ENCODE measurements around the gene LASP1.

Gene LASP1

DNA sequence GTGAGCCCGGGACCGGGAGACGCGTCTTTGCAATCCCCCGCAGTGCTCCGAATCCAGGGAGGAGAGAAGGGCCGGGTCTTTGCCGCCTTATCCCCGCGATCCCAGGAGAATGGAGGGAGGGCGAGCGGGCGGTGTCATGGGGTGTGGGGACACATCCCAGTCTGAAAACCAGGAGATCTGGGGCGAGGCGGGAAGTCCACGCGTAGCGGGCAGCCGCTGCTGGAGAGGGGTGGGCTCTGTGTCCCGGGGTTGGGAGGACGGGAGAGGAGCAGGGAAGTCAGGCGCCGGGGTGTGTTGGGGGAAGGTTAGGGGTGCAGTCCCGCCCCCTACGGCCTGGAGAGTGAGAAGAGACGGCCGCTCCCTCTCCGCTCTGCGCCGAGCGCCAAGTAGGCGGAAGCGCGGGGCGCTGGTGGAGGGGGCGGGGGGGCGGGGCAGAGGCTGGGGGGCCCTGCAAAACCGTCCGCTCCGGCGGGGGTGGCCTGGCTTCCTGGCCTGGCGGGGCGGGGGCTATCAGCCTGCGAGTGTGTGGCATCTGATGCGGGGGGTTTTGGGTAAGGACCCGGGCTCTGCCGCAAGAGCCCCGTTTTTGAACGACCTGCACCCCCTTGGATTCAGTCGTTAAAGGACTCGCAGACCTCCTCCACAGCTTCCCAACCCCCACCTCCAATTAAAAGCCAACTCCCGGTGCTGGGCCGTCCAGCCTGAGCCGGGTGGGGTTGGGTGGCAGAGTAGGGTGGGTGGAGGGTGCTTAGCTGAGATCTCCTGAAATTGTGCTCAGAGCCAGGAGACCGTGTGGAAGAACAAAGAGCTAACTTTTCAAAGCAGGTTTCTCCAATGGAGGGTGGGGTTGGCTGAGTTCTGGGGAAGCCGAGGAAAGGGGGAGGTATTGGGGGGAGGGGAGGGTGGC, 654 bp downstream of the LASP1 start:
- peak; percentile 58 for DNase-seq (ENCODE audit: low spot score)

GRCh38 chr17:38871247-38872015, 1.6 kb downstream of the LASP1 start:
- peak; percentile 80 for DNase-seq (ENCODE audit: low spot score)

DNA sequence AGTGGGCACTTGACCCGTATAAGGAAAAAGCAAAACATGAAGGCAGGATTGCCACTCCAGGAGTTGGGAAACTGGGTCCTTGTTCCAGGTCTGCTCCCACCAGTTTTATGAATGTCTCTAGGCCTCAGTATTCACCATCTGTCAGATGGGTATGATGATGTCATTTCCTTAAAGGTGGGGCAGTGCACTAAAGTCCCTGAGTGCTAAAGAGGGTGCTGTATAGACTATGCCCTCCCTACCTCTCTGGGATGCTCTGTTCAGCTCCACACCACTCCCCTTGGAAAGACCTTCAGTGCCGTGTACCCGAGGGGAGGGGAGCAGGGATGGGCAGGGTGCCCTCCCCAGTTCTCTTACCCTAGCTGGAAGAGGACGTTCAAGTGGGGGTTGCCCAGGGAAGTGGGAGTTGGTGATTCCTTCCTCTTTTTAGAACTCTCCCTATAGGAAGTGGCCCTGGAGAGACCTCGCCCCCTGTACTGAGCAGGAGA, 2.2 kb downstream of the LASP1 start:
- peak; percentile 16 for DNase-seq (ENCODE audit: low spot score)

DNA sequence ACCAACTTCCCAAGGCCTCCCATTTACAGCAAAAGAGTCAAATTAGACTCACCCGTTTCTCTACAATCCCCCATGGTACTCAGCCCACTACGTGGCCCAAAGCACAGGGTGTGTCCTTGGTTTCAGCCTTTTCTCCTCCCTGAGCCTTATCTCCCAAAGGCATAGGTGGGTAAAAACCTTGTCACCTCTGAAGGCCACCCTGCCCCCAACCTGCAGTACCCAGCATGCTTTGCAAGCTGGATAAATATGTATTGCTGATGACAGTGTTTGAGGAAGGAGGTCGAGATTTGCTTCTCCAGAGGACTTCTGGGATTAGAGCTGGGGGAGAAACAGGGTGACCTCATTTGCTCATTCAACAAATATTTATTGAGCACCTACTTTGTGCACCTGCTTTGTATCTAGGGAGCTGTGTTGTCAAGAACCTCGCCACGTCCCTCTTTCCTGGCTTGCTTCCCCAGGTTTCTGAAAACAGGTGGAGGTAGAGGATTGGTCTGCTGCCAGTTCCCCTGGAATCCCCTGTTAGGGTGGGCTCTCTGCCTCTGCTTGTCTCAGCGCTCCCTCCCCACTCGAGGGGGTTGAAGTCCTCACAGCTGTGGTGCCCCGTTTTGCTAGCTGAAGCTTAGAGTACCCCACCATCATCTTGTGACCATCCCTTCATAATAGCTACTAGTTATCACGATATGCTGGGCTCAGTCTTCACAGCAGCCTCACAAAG, 3.0 kb downstream of the LASP1 start:
- DNase-seq (ENCODE audit: low spot score) = peak; percentile 34

DNA sequence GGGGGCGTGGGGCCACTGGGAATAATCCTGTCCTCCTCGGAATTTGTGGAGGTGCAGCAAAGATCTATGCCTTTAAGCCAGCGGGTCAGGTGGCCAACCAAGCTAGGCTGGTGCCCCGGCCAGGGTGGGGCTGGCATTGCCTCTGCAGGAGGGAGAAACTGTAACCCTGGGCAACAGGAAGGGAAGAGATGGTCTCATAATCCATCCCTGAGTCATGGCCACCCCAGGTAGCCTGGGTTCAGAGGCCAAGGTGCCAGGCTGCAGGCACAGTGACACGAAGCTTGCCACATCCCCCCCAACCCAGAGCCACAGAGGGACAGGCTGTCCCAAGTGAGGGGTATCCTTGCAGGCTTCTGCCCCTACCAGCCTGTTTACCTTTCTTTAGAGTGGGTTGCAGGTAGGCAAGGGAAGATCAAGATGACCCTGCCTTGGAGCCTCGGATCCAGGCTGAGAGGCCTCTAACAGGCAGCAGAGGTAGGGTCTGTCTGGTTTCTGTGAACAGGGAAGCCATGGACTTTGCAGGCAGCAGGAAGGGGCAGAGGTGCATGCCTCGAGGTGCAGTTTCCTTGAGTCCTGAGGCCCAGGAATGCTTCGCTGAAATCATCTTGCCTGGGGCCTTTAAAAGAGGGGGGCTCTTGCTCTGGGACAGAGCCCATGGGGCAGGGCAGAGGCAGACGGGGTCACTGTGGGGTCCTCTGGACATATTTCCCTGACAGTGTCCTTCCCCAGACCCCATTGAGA, 4.0 kb downstream of the LASP1 start:
- no peak for DNase-seq (ENCODE audit: low spot score)

GRCh38 chr17:38874505-38875400, 4.9 kb downstream of the LASP1 start:
- no peak for DNase-seq (ENCODE audit: low spot score)

DNA sequence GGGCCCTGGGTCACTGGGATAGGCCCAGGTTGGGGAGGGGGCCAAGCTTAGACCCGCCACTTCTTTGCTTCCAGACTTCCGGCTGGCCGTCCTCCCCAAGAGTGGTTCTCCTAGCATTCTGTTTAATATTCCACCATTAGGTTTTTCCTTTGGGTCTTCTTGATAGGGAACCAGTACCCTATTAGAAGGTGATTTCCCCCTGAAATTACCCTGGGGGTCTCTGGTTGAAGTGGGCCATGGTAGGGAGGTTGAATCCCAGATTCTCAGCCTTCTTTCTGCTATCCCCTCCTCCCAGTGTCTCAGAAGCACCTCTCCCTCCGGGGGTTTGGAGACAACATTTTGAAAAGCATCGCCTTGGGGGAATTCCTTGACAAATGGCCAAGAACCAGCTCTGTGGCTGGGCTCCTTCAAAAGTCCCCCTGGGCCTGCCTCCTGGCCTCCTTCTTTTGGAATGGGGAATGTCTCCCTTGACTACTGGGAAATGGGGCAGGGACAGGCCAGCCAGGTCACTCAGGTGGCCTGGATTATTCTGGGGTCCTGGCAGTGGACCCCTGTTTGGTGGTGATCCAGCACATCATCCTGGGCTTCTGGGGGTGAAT, 5.7 kb downstream of the LASP1 start:
- DNase-seq (ENCODE audit: low spot score) = no peak

DNA sequence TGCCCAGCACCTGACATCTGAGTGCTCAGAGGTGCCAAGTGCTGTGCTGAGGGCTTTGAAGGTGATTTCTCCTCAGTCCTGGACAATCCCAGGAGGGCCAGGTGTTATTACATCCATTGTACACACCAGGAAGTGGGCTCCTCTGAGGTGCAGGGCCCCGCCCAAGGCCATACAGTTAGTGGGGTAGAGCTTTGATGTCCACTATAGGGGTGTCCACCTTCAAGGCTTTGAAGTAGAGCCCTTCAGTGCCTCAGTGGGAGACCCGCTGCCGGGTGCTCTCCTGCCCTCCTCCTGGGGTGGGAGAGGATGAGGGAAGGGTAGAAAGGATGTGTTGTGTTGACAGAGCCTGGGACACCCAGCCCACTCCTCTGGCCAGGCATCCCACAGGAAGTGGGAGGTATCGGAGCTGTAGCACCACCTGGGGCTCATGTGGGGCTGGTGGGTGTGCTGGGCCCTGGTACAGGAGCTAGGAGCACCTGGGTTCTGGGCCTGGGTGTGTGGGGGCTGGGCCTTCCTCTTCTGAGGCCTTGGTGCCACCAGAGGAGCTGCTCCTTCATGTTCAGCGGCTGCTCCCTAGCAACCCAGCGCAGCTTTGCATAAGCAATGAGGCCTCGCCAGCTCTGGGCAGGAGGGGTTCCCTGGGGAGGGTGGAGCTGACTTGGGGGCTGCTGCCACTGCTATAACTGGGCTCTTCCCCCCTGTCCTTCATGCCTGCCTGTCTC, 7.4 kb downstream of the LASP1 start:
- DNase-seq (ENCODE audit: low spot score) = no peak

DNA sequence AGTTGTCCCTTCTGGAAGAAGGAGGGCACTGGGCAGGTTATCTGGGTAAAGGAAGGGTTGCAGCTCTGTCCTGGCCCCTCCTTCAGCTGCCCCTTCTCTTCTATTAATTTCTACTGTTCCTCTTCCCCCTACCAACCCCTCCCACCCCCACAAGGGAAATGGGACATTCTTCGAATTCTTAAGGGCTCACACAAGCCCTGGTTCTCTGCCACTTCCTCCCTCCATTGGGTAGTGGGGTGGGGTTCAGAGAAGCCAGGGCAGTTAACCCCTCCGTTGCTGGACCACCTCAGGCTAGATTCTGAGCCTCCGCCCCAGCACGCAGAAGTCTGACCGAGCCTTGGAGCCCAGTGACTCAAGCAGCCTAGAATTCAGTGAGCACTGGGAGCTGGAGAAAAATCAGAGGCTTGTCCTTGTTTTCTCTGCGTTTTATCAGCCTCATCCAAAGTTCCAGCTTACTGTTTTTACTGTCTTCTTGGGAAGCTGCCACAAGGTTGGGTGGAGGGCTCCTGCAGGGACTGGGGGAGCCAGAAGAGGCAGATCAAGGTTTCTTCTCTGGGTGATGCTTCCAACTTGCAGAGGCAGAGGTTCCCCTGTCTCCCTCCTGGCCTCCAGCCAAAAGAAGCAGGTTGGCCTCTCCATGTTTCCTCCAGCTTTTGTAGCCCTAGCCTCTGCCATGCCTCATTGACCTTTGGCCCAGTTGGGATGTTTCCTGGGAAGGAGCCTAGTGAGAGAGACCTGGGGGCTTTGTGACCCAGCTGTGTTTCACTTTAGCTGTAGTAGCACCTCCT, 10.2 kb downstream of the LASP1 start:
- no peak for DNase-seq (ENCODE audit: low spot score)

- peak; percentile 74 for DNase-seq (ENCODE audit: low spot score)
These were observed 11.8 kb downstream of the LASP1 start for GRCh38 chr17:38881600-38882191.

DNA sequence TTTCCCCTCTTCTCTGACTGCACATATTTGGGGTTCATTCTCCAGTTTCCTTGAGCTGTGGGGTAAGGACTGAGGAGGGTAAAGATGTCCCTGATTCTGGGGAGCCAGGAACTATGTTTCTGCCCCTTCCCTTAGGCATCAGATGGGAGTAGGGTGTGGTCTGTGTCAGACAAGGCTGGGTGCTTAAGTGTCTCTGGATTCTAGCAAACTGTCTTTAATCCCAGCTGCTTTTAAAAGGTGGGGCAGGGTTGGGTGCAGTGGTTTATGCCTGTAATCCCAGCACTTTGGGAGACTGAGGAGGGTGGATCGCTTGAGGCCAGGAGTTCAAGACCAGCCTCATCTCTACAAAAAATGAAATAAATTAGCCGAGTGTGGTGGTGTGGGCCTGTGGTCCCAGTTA, 13.0 kb downstream of the LASP1 start:
- no peak for DNase-seq (ENCODE audit: low spot score)

DNA sequence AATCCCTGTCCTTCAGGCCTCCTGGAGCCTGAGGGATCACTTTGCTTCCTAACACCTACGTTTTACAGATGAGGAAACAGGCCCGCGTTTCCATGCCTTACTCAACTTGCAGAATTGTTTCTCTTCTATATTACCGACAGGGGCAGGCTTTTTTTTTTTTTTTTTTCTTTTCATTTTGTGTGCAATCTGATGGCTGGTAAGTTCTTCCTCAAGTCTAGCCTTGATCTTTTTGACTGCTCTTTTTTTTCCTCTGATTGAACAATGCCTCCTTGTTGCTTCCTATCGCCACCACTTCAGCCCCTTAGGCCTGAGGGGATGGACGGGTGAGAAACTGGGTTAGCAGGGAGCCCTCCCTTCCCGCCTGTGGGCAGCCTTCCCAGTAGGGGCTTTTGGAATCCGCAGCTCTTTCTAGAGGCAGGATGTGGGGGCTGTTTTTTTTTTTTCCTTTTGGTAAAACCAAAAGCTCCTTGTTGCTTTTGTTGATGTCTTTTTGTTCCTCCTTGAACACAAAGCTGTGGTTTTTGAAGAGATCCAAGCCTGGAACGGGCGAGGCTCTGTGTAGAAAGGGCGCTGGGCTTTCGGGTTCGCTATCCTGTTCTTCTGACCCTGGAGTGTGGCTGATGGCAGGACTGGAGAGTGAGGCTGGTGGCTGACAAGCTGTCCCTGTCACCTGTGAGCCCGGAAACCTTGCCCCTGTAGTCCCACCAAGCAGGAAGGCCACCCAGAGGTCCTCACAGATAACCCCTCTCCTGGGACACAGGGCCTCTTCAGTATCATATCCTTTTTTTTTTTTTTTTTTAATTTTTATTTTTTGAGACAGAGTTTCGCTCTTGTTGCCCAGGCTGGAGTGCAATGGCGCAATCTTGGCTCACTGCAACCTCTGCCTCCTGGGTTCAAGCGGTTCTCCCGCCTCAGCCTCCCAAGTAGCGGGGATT, 14.0 kb downstream of the LASP1 start:
- no peak for DNase-seq (ENCODE audit: low spot score)

GRCh38 chr17:38885044-38885727, 15.3 kb downstream of the LASP1 start:
- no peak for DNase-seq (ENCODE audit: low spot score)

- DNase-seq (ENCODE audit: low spot score) = no peak
These were observed 16.1 kb downstream of the LASP1 start for GRCh38 chr17:38885728-38886642.

DNA sequence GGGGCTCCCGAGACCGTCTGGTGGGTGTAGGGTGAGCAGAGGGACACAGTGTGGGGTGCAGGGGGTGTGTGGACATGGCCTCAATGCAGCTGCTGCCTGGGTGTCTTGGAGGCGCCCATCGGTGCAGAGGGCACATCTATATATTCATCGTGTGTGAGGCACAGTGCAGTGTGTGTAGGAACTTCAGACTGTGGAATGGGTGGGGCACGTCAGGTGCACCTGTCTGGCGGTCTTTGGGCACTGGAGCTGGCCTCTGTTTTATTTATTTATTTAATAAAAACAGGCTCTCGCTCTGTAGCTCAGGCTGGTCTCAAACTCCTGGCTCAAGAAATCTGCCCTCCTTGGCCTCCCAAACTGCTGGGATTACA, 16.8 kb downstream of the LASP1 start:
- no peak for DNase-seq (ENCODE audit: low spot score)

DNA sequence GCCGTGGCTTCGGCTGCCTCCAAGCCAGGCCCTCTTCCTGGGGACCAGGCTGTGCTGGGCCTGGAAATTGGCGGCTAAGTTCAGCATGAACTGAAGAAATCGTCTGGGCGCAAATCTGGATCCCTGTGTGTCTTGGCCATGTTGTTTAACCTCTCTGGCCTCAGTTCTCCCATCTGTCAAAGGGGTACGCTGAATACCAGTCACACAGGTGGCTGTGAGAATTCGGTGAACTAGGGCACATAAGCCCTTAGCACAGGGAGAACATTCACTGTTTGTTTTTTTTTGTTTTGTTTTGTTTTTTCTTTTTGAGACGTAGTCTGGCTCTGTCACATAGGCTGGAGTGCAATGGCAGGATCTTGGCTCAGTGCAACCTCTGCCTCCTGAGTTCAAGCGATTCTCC, 19.0 kb downstream of the LASP1 start:
- no peak for DNase-seq (ENCODE audit: low spot score)
